HG02678 (cell line): ENCODE measurements around the gene HPCAL1.
"Not testable (repeated sequence)": the region's sequence is repeated elsewhere in the genome, so short reads cannot be mapped to it uniquely, and the experiment has no call there.

Source experiments
- ATAC-seq: cut with Tn5 transposase; IDR thresholded peaks from one replicate; pipeline ENCODE4 v1.9.1; 2021; ENCODE audit warnings: mild to moderate bottlenecking, moderate library complexity; ENCODE audit not compliant: unreplicated experiment

HPCAL1 gene

DNA sequence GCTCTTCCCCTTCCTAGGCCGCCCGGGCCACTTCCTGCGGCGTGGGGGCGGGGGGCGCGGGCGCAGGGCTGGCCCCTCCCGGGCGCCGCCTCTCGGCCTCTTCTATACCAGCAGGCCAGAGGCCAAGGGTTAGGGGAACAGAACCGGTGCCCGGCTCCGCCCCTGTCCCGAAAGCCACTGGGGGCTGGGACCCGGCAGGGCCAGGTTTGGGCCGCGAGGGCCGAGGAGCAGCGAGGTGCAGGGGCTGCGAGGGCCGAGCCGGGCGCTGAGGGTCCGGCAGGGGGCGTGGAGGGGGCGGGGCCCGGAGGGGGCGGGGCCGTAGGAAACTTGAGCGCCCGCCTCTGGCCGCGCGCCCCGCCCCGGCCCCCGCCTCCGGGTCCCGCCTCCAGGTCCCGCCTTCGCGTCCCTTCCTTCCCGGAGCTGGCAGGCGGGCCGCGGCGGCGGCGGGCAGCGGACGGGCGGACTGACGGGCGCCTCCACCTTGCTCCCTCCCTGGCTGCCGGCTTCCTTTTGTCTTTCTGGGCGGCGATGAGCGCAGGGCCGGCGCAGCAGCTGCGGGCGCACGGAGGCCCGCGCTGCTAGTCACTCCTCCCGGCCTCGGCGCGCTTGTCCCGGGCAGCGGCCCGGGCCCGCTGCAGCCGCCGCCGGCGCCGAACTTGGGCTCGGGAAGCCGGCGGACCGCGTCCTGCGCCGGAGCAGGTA, at the start of gene HPCAL1:
TSS of gene HPCAL1 (plus strand) at position 426 of the 702 bp plus-strand sequence. CDS start 116,854 bp downstream, outside the sequence.
- ATAC-seq: peak; percentile 78

DNA sequence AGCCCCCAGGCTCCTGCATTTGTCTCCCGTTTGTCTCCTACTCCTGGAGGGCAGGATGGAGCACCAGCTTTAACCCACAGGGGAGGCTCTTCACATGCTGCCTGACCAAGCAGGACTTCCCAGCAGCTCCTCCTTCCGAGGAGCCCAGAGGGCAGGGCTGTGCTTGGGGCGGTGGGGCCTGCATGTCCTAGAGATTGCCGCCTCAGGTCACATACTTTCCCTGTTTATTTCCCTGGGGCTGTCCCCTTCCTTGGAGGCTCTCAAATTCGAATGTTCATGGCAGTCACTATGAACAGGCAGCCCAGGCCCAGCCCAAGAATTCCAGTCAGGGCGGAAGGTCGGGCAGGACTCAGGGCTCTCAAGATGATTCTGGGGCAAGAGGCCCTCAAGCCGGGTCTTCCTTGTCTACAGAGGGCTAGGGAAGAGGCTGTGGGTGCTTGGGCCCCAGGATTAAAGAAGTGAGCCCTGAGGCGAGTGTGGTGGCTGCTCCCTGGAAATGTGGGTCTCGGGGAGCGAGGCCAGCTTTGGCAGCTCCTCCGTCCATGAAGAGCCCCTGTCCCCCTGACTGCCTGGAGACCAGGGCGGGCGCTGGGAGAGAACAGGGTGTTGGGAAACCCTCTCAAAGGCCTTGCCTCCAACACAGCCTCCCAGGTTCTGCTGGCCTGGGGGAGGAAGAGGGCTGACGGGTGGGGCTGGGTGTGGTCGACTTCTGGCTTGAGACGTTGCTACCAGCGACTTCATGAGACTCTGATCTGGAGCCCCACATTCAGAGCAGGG, 48.9 kb upstream of the HPCAL1 start:
- no peak for ATAC-seq

DNA sequence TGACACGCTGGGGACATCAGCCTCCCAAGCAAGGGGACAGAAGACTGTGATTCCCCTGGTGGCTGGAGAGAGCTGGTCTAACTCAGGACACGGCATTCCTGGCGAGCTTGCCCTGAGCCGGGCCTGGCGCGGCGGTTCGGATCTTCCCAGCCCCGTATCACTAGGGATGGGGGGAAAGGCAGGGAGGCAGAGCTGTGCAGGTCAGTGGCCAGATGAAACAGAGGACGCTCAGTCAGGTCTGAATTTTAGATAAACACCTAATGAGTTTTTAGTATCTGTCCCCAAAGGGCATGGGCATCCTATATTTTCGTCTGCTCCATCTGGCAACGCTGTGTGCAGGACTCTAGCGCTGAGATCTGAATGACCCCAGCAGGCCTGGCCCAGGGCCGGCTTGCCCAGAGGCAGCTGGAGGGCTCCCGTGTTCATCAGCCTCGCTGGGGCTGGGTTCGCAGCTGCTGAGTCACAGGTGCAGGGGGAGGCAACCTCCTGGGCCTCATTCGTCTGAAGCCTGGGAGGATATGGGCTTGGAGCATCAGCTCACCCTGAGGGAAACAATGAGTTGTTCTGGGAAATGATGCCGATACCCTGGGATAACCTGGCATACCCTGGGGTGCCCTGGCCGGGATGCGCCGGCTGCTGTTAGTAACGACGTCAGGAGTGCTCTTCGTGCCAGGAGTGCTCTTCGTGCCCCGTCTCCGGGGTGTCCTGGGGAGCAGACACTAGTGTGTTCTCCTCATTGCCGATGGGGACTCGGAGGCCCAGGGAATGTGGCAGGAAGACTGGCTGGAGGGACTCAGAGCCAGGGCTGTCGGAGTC, 48.1 kb upstream of the HPCAL1 start:
- ATAC-seq: no peak

DNA sequence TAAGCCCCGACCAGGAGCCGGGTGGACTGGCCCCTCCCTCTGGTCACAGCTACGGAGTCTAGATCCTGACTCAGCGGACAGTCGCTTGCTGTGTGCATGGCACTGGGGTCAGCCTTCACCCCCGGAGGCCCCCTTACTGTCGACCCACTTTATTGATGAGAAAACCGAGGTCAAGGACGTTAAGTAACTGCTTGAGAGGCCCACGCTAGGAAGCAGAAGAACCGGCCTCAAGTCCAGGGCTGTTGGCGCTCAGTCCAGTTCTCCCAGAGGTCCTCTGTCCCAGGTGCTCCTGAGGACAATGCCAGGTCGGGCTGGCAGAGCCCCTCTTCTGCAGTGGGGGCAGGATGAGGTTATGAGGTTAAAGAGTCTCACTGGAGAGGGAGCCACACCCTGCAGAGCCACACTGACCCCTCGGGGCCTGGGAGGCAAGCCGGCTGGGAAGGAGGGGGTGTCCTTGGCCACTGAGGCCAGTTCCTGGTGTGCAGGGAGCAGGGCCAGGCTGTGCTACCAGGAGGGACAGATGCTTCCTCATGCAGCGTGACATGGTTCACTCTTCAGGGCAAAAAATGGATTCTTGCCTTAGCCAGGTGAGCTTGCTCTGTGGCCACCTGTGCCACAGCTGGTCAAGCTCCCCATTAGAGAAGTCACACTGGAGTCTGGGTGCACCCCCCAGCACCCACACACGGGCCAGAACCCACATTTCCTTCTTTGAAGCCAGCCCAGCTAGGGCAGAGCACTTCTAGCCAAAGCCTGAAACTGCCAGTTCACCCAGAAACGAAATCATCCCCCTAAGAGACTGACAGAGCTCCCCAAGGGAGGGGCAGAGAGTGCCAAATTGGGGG, 47.3 kb upstream of the HPCAL1 start:
- ATAC-seq: no peak

DNA sequence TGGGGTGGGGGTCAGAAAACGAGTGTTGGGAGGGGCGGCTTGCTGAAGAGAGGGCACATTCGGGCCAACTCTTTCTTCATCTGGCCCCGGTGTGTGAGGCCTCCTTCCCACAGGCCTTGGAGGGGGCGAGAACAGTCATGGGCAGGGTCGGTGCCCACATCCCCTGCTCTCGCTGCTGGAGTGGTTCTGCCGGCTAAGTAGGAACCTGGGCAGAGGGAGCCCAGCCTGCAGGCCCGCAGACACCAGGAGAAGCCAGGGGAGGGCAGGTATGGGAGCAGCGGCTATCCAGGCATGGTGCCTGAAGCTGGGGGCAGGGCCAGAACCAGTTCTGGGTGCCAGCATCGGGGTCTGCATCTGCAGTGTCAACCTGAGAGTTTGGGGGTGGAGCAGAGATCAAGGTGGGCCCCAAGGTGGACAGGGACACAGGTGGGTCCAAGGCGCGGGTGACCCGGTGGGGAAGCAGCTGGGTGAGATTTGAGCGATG, 46.6 kb upstream of the HPCAL1 start:
- ATAC-seq: no peak

DNA sequence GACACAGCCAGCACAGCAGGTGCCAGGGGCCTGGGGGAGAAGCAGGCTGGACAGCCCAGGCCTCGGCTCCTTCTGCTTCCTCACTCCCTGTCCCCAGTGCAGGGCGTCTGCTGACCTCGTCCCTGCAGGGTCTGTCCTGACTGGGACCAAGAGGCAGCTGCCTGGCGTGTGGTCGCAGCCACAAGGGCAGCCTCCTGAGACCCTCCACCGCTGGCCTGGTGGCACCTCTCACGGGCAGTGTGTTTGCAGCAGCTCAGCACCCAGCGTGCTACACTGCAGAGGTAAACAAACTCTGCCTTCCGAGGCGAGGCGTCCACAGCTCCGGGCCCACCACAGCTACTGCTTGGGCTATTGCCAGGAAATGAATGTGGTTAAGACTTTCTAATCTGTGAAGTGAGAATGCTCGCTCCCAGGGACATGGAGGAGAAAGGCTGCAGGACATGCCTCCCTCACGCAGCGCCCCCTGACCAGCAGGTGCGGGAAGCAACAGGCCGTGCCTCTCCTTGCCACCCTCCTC, 46.1 kb upstream of the HPCAL1 start:
- ATAC-seq: no peak

DNA sequence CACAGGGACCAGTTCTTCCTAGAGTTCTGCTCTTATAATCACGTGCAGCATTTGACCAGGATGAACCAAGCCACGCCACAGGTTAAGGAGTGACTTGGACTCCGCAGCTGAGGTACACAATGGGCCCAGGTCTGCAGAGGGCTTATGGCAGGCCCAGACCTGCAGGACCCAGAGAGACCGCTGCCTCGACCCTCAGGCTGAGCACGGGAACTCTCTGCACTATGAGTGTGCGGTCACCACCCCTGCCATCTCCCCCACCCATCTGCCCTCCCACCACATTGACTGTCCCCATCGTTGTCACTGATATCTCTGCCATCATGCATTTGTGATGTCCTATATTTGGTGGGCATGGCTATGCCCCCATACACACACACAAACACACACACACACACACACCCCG, 45.7 kb upstream of the HPCAL1 start:
- no peak for ATAC-seq

DNA sequence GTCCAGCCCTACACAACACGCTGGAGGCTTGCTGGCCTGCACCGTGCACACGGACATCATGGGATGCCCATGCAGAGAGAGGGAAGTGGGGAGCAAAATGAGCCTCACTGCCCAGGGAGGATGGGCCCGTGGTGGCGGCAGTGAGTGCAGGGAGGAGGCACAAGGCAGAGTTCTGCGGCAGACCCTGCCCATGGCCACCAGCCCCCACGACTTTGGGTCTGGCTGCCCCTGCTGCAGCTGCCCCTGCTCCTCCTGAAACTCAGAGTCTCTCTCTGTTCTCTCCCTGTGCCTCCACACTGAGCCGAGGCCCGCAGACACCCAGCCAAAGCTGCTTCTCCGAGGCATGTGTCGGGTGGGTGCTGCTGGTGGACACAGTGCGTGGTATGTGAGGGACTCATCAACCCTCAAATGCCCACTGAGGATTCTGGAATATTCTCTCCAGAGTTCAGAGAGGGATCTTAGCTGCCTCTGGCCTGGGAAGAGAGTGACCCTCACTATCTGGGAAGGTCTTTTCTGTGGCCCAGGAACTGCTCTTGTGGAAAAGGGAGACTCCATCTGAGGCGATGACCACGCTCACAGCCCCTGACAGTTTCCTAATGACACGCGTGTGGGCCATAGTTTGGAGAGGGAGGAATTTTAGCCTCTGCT, 45.1 kb upstream of the HPCAL1 start:
- no peak for ATAC-seq

DNA sequence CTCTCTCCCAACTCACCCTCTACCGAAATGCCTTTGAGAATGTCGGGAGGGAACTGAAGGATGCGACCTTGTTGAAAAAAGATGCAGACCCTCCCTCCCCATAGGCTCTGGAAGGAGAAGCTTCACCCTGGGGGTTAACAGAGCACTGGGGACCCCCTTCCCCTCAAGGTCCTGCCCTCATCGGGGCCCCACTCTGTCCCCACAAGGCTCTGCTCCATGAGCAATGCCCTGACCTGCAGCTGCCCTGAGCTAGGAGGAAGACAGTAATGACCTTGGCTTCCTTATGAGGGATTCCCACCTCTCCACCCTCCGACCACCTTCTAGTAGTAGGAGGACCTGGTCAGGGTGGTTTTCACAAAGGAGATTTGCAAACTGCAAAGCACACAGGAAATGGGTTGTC, 44.4 kb upstream of the HPCAL1 start:
- ATAC-seq: no peak

DNA sequence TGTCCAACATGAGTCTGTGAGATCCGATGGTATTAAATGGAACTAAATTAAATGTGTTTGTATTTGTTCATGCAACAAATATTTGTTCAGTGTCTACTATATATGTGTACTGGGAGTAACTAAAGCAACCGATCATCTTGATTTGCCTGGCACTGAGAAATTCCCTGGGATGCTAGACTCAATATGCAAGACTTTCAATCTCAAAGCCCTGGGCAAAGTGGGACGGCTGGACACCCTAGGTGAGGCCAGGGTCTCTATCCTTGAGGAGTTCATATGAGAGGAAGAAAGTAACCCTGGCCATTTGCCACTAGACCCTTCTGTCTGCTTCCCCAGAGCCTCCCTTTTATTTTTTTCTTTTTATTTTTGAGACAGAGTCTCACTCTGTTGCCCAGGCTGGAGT, 44.0 kb upstream of the HPCAL1 start:
- ATAC-seq: no peak

DNA sequence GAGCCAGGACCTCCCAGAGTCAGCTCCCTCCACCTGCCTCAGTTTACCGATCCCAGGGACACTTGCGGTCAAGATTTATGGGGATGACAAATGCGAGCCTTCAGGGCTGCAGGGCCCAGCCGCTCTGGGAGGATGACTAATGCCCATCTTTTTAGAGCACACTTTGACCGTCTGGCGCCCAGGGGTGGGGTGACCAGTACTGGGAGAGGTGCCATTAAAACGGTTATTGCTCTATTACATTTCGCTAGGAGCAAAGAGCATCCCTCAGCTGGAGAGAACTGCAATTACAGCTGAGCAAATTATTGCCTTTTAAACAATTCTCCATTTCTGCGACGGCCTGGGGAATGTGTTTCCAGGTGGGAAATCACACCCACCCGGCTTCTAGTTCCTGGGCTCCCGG, 42.6 kb upstream of the HPCAL1 start:
- no peak for ATAC-seq

DNA sequence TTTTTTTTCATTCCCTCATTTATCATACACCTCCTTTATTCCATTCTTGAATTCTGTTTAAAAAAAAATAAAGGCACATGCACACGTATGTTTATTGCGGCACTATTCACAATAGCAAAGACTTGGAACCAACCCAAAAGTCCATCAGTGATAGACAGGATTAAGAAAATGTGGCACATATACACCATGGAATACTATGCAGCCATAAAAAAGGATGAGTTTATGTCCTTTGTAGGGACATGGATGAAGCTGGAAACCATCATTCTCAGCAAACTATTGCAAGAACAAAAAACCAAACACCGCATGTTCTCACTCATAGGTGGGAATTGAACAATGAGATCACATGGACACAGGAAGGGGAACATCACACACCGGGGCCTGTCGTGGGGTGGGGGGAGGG, 39.2 kb upstream of the HPCAL1 start:
- not testable (repeated sequence) for ATAC-seq

DNA sequence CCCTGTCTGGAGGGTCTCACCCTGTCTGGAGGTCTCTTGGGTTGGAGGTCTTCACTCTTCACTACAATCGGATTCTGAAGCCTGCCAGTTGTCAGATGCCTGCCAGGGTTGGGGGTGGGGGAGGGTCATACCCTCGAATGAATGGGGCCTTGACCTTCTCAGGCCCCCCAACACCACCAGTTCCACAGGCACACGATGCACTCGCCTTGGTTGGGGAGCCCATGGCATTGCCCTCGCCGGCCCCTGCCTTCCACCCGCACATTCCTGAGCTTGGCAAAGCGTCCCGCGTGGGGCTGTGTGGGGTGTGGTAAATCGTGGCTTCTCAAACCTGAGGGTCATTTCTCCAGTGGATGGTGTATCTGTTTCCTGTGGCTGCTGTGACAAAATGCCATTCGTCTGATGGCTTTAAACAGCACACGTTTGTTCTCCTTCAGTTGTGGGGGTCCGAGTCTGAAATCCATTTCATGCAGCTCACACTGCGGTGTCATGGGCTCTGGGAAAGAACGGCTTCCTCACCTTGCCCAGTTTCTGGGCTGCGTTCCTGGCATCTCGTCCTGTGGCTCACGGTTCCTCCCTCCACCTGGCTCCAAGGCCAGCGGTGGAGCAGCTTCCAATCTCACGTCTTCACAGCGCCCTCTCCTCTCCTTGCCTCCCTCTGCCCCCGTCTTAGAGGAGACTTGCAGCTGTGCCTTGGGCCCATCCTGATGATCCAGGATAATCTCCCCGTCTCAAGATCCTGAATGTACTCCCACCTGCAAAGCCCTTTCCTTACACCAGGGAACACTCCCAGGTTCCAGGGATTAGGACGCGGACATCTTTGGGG, 38.0 kb upstream of the HPCAL1 start:
- ATAC-seq: no peak

DNA sequence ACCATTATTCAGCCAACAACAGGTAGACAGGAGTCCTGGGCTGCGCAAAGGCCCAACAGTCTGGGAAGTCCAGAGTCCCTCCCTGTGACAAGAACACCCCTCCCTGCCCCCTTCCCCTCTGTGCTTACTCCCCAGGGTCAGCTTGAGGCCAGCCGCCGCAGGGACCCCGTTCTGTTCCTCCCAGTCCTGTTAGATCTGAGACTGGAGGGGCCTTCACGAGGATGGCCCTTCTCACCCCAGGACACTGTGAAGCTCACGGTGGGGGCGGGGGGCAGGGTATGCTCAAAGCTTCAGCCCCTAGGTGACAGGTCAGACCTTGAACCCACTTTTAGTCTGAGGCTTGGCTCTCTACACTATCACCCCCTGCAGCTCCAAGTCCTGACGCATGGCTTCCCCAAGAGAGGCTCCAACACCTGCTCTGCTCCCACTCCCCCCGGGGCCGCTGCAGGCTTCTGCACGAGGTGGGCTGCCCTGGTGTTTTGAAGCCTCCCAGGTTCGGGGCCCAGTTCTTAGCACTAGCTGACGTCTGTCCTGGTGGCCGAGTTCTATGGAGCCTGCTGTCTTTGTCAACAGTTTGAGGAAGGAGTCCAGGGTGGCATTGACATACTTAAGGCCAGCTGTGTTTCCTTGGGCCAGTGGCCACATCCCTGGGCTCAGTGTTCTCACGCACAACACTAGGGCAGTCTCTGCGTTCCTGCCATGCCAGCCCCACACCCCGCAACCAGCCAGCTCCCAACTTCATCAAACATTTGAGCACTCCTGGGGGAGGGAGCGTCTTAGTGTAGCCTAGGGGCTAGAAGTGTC, 37.2 kb upstream of the HPCAL1 start:
- ATAC-seq: no peak

DNA sequence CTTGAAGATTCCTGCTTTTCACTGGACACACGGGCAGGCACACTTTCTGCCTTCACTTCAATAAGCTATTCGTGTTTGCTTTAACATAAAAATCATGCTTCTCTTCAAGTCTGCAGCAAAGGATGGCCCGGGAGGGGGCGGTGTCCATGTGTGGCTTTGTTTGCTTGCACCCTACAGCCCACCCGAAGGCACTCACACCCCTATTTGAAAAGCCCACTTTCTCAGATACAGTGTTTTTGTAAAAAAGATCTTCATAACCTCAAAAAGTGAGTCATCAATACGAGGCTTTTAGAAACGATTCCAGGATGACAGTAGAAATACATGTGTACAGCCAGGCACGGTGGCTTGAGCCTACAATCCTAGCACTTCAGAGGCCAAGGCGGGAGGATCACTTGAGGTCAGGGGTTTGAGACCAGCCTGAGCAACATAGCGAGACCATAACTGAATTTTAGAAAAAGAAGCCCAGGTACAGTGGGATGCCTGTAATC, 36.5 kb upstream of the HPCAL1 start:
- no peak for ATAC-seq

DNA sequence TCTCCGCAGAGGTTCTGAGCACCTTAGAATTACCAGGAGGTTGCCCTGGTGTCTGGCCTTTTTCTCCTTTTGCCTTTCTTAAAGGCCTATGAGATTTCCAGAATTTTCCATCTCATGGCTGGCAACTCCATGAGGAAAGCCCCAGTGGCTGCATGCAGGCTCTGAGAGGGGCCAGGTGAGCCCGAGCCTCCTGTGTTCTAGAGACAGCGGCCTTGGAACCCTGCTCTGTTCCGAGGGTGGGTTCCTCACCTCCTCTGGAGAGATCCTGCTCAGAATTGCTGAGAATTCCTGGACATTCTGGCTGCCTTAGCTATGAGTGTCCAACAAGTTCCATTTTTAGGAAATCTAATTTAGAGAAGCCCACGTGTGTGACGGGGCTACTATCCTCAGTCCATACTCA, 35.7 kb upstream of the HPCAL1 start:
- ATAC-seq: no peak

DNA sequence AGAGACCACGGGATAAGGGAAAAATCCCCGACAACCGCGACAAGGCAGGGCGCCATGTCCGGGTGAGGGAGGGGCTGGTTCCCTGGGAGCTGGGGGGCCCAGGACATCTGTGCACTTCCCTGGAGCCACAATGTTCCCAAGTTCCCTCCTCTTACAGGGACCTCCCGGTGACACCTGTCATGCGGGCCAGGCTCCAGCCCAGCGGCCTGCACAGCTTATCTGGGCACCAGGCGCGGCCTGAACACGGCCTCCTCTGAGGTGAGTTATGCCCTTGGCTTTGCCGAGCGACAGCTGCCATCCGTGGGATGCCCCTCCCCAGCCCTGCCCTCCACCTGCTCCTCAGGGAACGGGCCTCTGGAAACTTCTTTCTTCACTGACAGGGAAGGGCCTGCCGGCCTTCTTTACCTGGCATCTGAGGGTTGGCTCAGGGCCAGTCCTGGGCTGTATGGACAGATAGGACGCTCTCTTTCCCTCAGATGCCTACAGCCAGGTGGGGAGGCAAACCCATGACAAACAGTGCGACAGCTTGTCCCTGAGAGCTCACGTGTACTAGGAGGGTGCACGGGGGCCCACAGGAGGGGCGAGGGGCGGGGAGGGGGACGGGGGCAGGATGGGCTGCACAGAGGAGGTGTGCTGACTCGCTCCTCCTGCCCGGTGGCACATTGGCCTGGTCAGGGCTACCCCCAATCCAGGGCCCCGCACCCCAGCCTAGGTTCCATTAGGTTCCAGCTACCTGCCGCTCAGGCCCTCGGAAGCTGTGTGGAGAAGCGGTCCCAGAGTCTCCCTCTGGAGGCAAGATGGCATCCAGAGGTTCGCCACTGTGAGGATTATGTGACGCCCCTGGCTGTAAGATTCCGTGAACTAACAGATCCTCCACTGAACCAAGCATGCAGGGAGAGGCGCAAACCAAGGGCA, 34.9 kb upstream of the HPCAL1 start:
- no peak for ATAC-seq
